ENCODE measurements around the gene IGSF5.
"Not testable (repeated sequence)": the region's sequence is repeated elsewhere in the genome, so short reads cannot be mapped to it uniquely, and the experiment has no call there.

Gene IGSF5

DNA sequence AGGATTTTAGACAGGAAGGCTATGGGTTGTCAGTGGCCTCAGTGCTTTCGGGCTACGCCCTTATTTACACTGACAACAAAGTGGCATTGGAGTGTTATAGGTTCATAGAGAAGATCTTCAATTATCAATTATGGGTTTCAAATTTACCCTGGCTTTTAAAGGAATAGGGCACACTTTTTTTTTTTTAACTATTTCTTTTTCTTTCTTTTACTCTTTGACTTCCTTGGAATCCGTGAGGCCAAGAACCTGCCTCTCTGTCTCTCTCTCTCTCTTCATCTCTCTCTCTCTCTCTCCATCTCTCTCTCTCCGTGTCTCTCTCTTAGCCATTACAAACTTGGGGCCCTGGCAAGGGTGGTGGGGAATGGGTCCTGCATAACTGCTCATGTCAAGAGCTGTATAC, at the start of gene IGSF5:
TSS of gene IGSF5 (plus strand) at position 301 of the 400 bp plus-strand sequence. CDS start 327 bp downstream, outside the sequence.
- TF ChIP-seq, protein P1, sequence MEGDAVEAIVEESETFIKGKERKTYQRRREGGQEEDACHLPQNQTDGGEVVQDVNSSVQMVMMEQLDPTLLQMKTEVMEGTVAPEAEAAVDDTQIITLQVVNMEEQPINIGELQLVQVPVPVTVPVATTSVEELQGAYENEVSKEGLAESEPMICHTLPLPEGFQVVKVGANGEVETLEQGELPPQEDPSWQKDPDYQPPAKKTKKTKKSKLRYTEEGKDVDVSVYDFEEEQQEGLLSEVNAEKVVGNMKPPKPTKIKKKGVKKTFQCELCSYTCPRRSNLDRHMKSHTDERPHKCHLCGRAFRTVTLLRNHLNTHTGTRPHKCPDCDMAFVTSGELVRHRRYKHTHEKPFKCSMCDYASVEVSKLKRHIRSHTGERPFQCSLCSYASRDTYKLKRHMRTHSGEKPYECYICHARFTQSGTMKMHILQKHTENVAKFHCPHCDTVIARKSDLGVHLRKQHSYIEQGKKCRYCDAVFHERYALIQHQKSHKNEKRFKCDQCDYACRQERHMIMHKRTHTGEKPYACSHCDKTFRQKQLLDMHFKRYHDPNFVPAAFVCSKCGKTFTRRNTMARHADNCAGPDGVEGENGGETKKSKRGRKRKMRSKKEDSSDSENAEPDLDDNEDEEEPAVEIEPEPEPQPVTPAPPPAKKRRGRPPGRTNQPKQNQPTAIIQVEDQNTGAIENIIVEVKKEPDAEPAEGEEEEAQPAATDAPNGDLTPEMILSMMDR (IDR thresholded peaks at IDR 0.05), result not testable (repeated sequence)

DNA sequence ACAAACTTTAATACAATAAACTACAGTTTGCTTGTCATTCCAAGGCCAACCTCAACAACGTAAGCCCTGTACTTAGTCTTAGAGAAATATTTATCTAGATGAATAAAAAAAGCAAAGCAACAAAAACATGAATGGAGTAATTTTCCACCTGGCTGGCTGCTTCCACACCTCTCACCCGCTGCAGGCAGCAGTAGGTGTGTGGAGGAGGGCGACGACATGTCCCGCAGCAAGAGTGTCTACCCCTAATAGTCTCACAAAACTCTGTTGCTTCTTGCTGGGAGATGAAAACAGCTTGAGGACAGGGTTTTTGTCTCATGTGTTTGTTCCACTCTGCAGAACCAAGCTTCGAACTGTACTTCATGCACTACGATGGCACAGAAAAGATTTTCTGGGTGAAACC, 48.8 kb upstream of the IGSF5 start:
- TF ChIP-seq, protein P1 (IDR thresholded peaks at IDR 0.05), result no peak

- TF ChIP-seq, protein P1 (IDR thresholded peaks at IDR 0.05), result no peak
Measured at GRCh38 chr21:39696618-39697017, 48.4 kb upstream of the IGSF5 start.

DNA sequence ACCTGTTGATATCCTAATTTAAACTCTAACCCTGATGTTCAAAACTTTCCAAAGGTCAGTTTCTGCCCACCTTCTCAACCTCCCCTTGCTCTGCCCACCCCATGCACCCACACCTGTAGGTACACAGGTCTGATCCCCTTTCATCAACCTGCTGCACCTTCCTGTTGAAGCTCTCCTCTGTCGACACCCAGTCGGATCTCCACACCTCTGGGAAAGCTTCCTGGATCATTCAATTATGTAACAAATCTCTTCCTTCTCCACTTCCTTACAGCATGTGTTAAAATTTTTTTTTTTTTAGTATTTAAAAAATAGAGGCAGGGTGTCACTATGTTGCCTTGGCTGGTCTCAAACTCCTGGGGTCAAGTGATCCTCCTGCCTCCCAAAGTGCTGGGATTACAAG, 44.7 kb upstream of the IGSF5 start:
- TF ChIP-seq, protein P1 (IDR thresholded peaks at IDR 0.05), result no peak

DNA sequence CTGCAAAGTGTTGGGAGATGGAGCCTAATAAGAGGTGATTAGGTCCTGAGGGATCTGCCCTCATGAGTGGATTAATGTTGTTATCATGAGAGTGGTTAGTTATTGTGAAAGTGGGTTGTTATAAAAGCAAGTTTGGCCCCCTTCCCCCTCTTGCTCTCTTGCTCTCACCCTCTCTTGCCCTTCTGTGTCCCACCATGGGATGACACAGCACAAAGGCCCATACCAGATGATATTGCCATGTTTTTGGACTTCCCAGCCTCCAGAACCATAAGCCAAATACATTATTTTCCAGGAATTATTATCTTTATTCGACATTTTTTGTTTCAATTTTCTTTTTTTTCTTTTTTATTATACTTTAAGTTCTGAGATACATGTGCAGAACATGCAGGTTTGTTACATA, 41.4 kb upstream of the IGSF5 start:
- TF ChIP-seq, protein P1 (IDR thresholded peaks at IDR 0.05), result no peak

DNA sequence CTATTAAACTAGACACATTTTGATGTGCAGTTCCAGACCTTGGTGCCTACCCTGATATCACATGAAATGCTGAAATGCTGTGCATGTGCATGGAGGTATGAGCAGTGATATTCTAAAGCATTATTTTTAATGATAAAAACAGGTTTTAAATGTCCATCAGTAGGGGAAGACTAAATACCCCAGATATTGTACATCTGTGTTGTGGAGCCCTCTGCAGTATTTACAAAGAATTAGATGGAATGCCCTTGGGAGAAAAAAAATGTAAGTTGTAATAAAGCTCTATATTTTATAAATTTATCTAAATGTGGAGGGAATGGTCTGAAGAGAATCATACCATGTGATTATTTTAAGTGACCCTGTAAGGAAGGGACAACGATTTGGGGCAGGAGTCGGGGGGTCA, 39.1 kb upstream of the IGSF5 start:
- TF ChIP-seq, protein P1 (IDR thresholded peaks at IDR 0.05), result no peak

DNA sequence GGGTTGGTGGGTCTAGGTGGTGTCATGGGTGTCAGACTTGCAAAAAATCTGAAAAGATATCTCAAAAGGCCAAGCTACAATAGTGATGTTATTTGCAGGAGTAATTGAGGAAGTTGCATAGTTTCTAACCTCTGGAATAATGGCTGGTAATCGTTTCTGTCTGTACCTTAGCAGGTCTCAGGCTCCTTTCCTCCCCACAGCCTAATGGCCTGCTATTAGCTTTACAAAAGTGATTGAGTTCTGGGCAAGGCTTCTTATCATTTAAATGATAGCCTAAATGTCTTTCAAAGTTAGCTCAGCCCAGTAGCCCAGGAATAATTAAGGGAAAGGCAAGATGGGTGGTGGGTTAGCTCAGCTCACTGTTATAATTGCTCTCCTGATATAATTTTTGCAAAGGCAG, 37.7 kb upstream of the IGSF5 start:
- TF ChIP-seq, protein P1 (IDR thresholded peaks at IDR 0.05), result no peak

- TF ChIP-seq, protein P1 (IDR thresholded peaks at IDR 0.05), result no peak
Measured at GRCh38 chr21:39710866-39711265, 34.1 kb upstream of the IGSF5 start.
